ENCODE measurements around the gene ZSWIM6.

ZSWIM6 gene

GRCh38 chr5:61586096-61587084 lies 254.3 kb downstream of the ZSWIM6 start:
- in situ Hi-C loops (cut with HindIII; ENCODE audit: low sequenced_read_pairs): no loop called here

- in situ Hi-C loops (cut with HindIII; ENCODE audit: low sequenced_read_pairs): no loop called here
Measured at GRCh38 chr5:61587125-61587524, 255.1 kb downstream of the ZSWIM6 start.

- in situ Hi-C loops (cut with HindIII; ENCODE audit: low sequenced_read_pairs): no loop called here
Measured at GRCh38 chr5:61588216-61588615, 256.2 kb downstream of the ZSWIM6 start.

- in situ Hi-C loops (cut with HindIII; ENCODE audit: low sequenced_read_pairs): no loop called here
Measured at GRCh38 chr5:61589946-61590345, 257.9 kb downstream of the ZSWIM6 start.

GRCh38 chr5:61590473-61590872 lies 258.4 kb downstream of the ZSWIM6 start:
- in situ Hi-C loops (cut with HindIII; ENCODE audit: low sequenced_read_pairs): no loop called here

GRCh38 chr5:61591859-61592258 lies 259.8 kb downstream of the ZSWIM6 start:
- in situ Hi-C loops (cut with HindIII; ENCODE audit: low sequenced_read_pairs): no loop called here

- in situ Hi-C loops (cut with HindIII; ENCODE audit: low sequenced_read_pairs): loop anchor here (5.0 kb wide), 1 partner anchor 93 kb away; no protein-coding TSS in a partner anchor
Measured at GRCh38 chr5:61595426-61595825, 263.4 kb downstream of the ZSWIM6 start.
